DOHH2 (cell line): Measurements from ENCODE around the gene PRMT3.
"Not testable (repeated sequence)": the region's sequence is repeated elsewhere in the genome, so short reads cannot be mapped to it uniquely, and the experiment has no call there.

Experiments used
- H3F3A ChIP-seq: fragments of 200-600 bp; sonication (generic), shearing (Covaris generic); 2 replicates; pipeline ENCODE4 v1.6.0; 2016; ENCODE audit warnings: antibody characterized with exemption, mild to moderate bottlenecking; ENCODE audit not compliant: control insufficient read depth, insufficient read depth
- H3K27ac ChIP-seq: fragments of 200-600 bp; sonication (generic); 2 replicates; pipeline ENCODE4 v1.5.1; 2014; ENCODE audit warnings: low read depth, mild to moderate bottlenecking, low read length, moderate library complexity
- H3K27me3 ChIP-seq: fragments of 200-600 bp; sonication (generic); 2 replicates; pipeline ENCODE4 v1.6.1; 2014; ENCODE audit warnings: mild to moderate bottlenecking, low read length, mixed read lengths; ENCODE audit not compliant: control insufficient read depth
- H3K36me3 ChIP-seq: fragments of 200-600 bp; sonication (generic); 2 replicates; pipeline ENCODE4 v1.6.1; 2014; ENCODE audit warnings: mild to moderate bottlenecking, low read length, moderate library complexity, mixed read lengths; ENCODE audit not compliant: control insufficient read depth
- H3K4me1 ChIP-seq: fragments of 200-600 bp; sonication (generic); 2 replicates; pipeline ENCODE4 v1.6.1; 2014; ENCODE audit warnings: mild to moderate bottlenecking, low read length, mixed read lengths; ENCODE audit not compliant: control insufficient read depth
- H3K4me2 ChIP-seq: fragments of 200-600 bp; sonication (generic); 2 replicates; pipeline ENCODE4 v1.6.0; 2014; ENCODE audit warnings: mild to moderate bottlenecking, low read length, moderate library complexity
- H3K4me3 ChIP-seq: fragments of 200-600 bp; sonication (generic); 2 replicates; pipeline ENCODE4 v1.5.1; 2014; ENCODE audit warnings: mild to moderate bottlenecking, low read length, mixed read lengths
- H3K79me2 ChIP-seq: fragments of 200-600 bp; sonication (generic); 2 replicates; pipeline ENCODE4 v1.6.1; 2014; ENCODE audit warnings: mild to moderate bottlenecking, low read length, mixed read lengths; ENCODE audit not compliant: control insufficient read depth
- H3K9me2 ChIP-seq: fragments of 200-600 bp; sonication (generic); replicated peaks from 2 replicates; pipeline ENCODE4 v1.6.1; 2014; ENCODE audit warnings: mild to moderate bottlenecking, low read length, mixed read lengths; ENCODE audit not compliant: control insufficient read depth
- H3K9me3 ChIP-seq: fragments of 200-600 bp; sonication (generic); 2 replicates; pipeline ENCODE4 v1.6.1; 2014; ENCODE audit warnings: antibody characterized with exemption, low read length, mixed read lengths; ENCODE audit not compliant: control insufficient read depth, insufficient read depth
- H4K20me1 ChIP-seq: fragments of 200-600 bp; sonication (generic); 2 replicates; pipeline ENCODE4 v1.6.0; 2014; ENCODE audit warnings: low read depth, mild to moderate bottlenecking, antibody characterized with exemption, low read length, moderate library complexity; ENCODE audit not compliant: control insufficient read depth, insufficient read depth
- EZH2phosphoT487 ChIP-seq: fragments of 200-600 bp; sonication (generic); IDR thresholded peaks from 2 replicates; pipeline ENCODE4 v1.6.1; 2017; ENCODE audit warnings: borderline replicate concordance, mild to moderate bottlenecking, antibody characterized with exemption, low read length, moderate library complexity, mixed read lengths
- TF ChIP-seq, protein P1 (sequence below): fragments of 200-600 bp; sonication (generic); IDR thresholded peaks from one replicate; pipeline ENCODE4 v1.5.1; 2014; ENCODE audit warnings: antibody characterized with exemption, mild to moderate bottlenecking, low read depth, low read length; ENCODE audit not compliant: poor library complexity, severe bottlenecking

Gene PRMT3

DNA sequence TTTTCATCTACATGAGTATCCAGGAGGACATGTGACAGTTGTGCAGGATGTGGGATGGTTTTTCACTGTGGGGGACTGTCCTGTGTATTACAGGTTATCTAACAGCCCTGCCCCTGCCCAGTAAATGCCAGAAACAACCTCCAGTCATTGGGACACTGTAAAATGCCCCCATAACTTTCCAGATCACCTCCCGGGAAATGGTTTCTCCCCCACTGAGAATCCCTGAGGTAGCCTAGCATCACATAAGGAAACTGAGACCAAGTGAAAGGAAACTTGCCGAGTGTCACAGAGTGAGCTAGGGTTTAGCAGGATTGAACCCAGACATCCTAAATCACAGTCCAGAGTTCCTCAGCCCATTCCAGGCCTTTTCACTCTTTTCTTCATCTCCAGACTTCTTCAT lies 163.6 kb downstream of the PRMT3 start:
- no peak overlapping the region for H3K27ac ChIP-seq
- no peaks in the 10 kb centered on the region for H3K9me3 ChIP-seq
- H3K27me3 ChIP-seq, result no peaks in the 10 kb centered on the region

DNA sequence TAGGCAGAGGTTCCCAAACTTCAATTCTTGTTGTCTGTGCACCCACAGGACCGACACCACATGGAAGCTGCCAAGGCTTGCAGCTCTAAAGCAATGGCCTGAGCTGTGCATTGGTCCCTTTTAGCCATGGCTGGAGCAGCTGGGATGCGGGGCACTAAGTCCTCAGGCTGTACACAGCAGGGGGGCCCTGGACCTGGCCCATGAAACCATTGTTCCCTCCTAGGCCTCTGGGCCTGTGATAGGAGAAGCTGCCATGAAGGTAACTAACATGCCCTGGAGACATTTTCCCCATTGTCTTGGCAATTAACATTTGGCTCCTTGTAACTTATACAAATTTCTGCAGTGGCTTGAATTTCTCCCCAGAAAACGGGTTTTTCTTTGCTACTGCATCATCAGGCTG lies 168.3 kb downstream of the PRMT3 start:
- H3K4me3 ChIP-seq, result no peak overlapping the region
- H3K4me2 ChIP-seq, result no peak overlapping the region
- H3F3A ChIP-seq, result no peaks in the 10 kb centered on the region
- no peaks in the 10 kb centered on the region for H3K79me2 ChIP-seq
- H3K27me3 ChIP-seq, result no peaks in the 10 kb centered on the region
- H3K9me2 ChIP-seq, result no peaks in the 10 kb centered on the region
- H3K4me1 ChIP-seq, result no peaks in the 10 kb centered on the region
- TF ChIP-seq, protein P1, sequence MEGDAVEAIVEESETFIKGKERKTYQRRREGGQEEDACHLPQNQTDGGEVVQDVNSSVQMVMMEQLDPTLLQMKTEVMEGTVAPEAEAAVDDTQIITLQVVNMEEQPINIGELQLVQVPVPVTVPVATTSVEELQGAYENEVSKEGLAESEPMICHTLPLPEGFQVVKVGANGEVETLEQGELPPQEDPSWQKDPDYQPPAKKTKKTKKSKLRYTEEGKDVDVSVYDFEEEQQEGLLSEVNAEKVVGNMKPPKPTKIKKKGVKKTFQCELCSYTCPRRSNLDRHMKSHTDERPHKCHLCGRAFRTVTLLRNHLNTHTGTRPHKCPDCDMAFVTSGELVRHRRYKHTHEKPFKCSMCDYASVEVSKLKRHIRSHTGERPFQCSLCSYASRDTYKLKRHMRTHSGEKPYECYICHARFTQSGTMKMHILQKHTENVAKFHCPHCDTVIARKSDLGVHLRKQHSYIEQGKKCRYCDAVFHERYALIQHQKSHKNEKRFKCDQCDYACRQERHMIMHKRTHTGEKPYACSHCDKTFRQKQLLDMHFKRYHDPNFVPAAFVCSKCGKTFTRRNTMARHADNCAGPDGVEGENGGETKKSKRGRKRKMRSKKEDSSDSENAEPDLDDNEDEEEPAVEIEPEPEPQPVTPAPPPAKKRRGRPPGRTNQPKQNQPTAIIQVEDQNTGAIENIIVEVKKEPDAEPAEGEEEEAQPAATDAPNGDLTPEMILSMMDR, result no peak
- TF ChIP-seq EZH2phosphoT487, result no peak
- no peaks in the 10 kb centered on the region for H4K20me1 ChIP-seq
- no peaks in the 10 kb centered on the region for H3K9me3 ChIP-seq
- H3K36me3 ChIP-seq, result no peaks in the 10 kb centered on the region
- no peak overlapping the region for H3K27ac ChIP-seq

More for the DNA sequence above, 163.6 kb downstream of the PRMT3 start:
- TF ChIP-seq, protein P1, result no peak
- TF ChIP-seq EZH2phosphoT487, result no peak
- Histone ChIP-seq H3K4me2 (no peak overlapping the region), H3K36me3 (no peaks in the 10 kb centered on the region), H3K4me1 (no peaks in the 10 kb centered on the region), H4K20me1 (no peaks in the 10 kb centered on the region), H3K9me2 (no peaks in the 10 kb centered on the region), H3K79me2 (no peaks in the 10 kb centered on the region), H3F3A (no peaks in the 10 kb centered on the region), H3K4me3 (no peak overlapping the region)

DNA sequence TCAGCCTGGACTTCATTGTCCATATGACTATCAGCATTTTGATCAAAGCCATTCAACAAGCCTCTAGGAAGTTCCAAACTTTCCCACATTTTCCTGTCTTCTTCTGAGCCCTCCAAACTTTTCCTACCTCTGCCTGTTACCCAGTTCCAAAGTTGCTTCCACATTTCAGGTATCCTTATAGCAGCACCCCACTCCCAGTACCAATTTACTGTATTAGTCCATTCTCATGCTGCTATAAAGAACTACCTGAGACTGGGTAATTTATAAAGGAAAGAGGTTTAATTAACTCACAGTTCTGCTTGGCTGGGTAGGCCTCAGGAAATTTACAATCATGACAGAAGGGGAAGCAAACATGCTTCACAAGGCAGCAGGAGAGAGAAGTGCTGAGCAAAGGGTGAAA lies 168.9 kb downstream of the PRMT3 start:
- not testable (repeated sequence) for H3K4me3 ChIP-seq, H3K27ac ChIP-seq, H3F3A ChIP-seq, H3K79me2 ChIP-seq, H3K27me3 ChIP-seq, H3K36me3 ChIP-seq, H3K4me2 ChIP-seq, H4K20me1 ChIP-seq, H3K4me1 ChIP-seq, H3K9me2 ChIP-seq, H3K9me3 ChIP-seq

DNA sequence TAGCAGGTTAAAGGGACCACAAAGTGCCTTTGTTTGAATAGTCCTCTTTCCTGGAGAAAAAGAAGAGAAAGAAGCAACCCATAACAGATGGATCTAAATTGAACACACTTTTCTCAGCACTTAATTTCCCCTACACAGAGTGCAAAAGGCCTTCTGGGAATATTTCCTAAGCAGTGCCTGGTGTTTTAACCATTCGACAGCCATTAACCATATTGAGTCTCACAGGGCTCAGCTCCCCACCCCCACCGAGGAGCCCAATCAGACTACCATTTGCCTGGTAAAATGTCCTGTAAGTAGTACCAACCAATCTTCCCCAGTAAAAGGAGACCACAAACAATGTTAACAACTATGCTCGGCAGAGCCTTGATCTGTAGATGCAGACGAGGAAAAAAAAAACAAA lies 171.2 kb downstream of the PRMT3 start:
- H3K4me1 ChIP-seq, result no peaks in the 10 kb centered on the region
- TF ChIP-seq, protein P1, result no peak
- TF ChIP-seq EZH2phosphoT487, result no peak

More for the DNA sequence above, 171.2 kb downstream of the PRMT3 start:
- Histone ChIP-seq H3K27ac (no peak overlapping the region), H3K27me3 (peaks cover under 1% of the 10 kb centered on the region; the same call in 1 of the 2 replicates), H3K36me3 (no peaks in the 10 kb centered on the region), H3K9me3 (no peaks in the 10 kb centered on the region), H3K79me2 (no peaks in the 10 kb centered on the region), H3K9me2 (no peaks in the 10 kb centered on the region), H4K20me1 (no peaks in the 10 kb centered on the region), H3F3A (no peaks in the 10 kb centered on the region), H3K4me3 (no peak overlapping the region), H3K4me2 (no peak overlapping the region)
